Testis (tissue), 3 donors: Measurements from ENCODE around the gene RFX8. TPM values are rescaled to one million over a fixed set of nuclear protein-coding genes. Genes with fewer than 3 reads are reported as not detected.

Experiments used
- DNase-seq: peaks from one replicate; pipeline ENCODE4 v3.0.0-alpha.2; 2019
- H3K27ac ChIP-seq, 2 donors: fragments of 200-600 bp; sonication (generic); one replicate each; pipeline ENCODE4 v1.5.1; 2019
- H3K27me3 ChIP-seq: fragments of 200-600 bp; sonication (generic); one replicate; pipeline ENCODE4 v1.5.1; 2019
- H3K36me3 ChIP-seq: fragments of 200-600 bp; sonication (generic); one replicate; pipeline ENCODE4 v1.5.1; 2017; ENCODE audit warnings: low read depth; ENCODE audit errors: missing control alignments
- H3K4me1 ChIP-seq: fragments of 200-600 bp; sonication (generic); one replicate; pipeline ENCODE4 v1.5.1; 2019
- H3K4me3 ChIP-seq, 2 donors: fragments of 200-600 bp; sonication (generic); one replicate each; pipeline ENCODE4 v1.5.1; 2017 to 2019
- H3K9me3 ChIP-seq: fragments of 200-600 bp; sonication (generic); one replicate; pipeline ENCODE4 v1.5.1; 2017
- CTCF ChIP-seq, 3 experiments: fragments of 450-650 bp in 2 of 3; fragments of 200-600 bp in 1 of 3; sonication (generic) in 1 of 3; IDR thresholded peaks; one replicate each; pipeline ENCODE4 v1.5.1; 2016 to 2019; ENCODE audit warnings: antibody characterized with exemption in 3 of 3, mild to moderate bottlenecking in 2 of 3, moderate library complexity in 1 of 3
- POLR2A ChIP-seq: fragments of 450-650 bp; IDR thresholded peaks from one replicate; pipeline ENCODE4 v1.6.1; 2017; ENCODE audit warnings: antibody characterized with exemption, mild to moderate bottlenecking, moderate library complexity
- WGBS, 2 donors: methylation state at CpG; one replicate each; pipeline ENCODE4 v1.1.5; 2018; 5-methylcytosine and 5-hydroxymethylcytosine counted together
- intact Hi-C: fragments of 100-400 bp; cut with DNase I; formaldehyde crosslinking; loops from one replicate; pipeline ENCODE4 v1.15.1; 2023; ENCODE audit warnings: low total_unique reads
- polyA plus RNA-seq: library from polyadenylated mRNA; stranded (reverse); fragments of 350-450 nt; fragmentation: Illumina TruSeq; extraction: RNeasy Lipid Tissue Mini Kit (QIAGEN cat#74804); gene quantifications from one replicate; pipeline ENCODE4 v1.2.3, GENCODE V29; 2014; ENCODE audit warnings: low read depth, low replicate concordance; ENCODE audit not compliant: insufficient read depth
- total RNA-seq, 2 donors: library from RNA; depleted of rRNA; stranded (reverse); fragments of >200 nt; gene quantifications; one replicate each; pipeline ENCODE4 v1.2.3, GENCODE V29; 2016

RFX8 gene
- total and polyA plus RNA-seq, 3 donors from 2014 or later = 1.8 to 4.0 (median 2.7) TPM

GRCh38 chr2:101492936-101493473 is 18.1 kb upstream of the RFX8 start:
- no peak overlapping the region for H3K27ac ChIP-seq
- H3K4me1 ChIP-seq = no peaks in the 10 kb centered on the region
- DNase-seq = no peak
- no peak overlapping the region for H3K4me3 ChIP-seq
- intact Hi-C loops = no loop called here
- WGBS, 2 donors = 79 to 84% methylated on average over 6 of the region's 6 CpGs
- H3K36me3 ChIP-seq = no peaks in the 10 kb centered on the region
- H3K27me3 ChIP-seq = no peaks in the 10 kb centered on the region
- no peaks in the 10 kb centered on the region for H3K9me3 ChIP-seq
- TF ChIP-seq CTCF (IDR thresholded peaks at IDR 0.05) (no peak), POLR2A (no peak)

- no peaks in the 10 kb centered on the region for H3K36me3 ChIP-seq
- intact Hi-C loops = no loop called here
- H3K27ac ChIP-seq = no peak overlapping the region
- TF ChIP-seq CTCF (IDR thresholded peaks at IDR 0.05) (no peak), POLR2A (no peak)
- H3K27me3 ChIP-seq = no peaks in the 10 kb centered on the region
- 97% methylated on average over 5 of the region's 5 CpGs for WGBS, 2 donors
- H3K4me1 ChIP-seq = no peaks in the 10 kb centered on the region
- DNase-seq = no peak
- no peaks in the 10 kb centered on the region for H3K9me3 ChIP-seq
- H3K4me3 ChIP-seq = no peak overlapping the region
Observed at GRCh38 chr2:101486994-101487393, 12.1 kb upstream of the RFX8 start.

- Histone ChIP-seq H3K4me3 (no peak overlapping the region), H3K36me3 (no peaks in the 10 kb centered on the region), H3K4me1 (no peaks in the 10 kb centered on the region), H3K27ac (no peak overlapping the region), H3K9me3 (no peaks in the 10 kb centered on the region), H3K27me3 (no peaks in the 10 kb centered on the region)
- intact Hi-C loops = no loop called here
- WGBS, 2 donors = 72 to 73% methylated on average over 4 of the region's 4 CpGs
- TF ChIP-seq POLR2A (no peak), CTCF (IDR thresholded peaks at IDR 0.05) (no peak)
- DNase-seq = no peak
Observed at GRCh38 chr2:101486258-101486701, 11.4 kb upstream of the RFX8 start.

GRCh38 chr2:101485856-101486255 is 10.9 kb upstream of the RFX8 start:
- intact Hi-C loops = no loop called here
- 87 to 91% methylated on average over 4 of the region's 4 CpGs for WGBS, 2 donors
- Histone ChIP-seq H3K4me1 (no peaks in the 10 kb centered on the region), H3K4me3 (no peak overlapping the region), H3K36me3 (no peaks in the 10 kb centered on the region), H3K9me3 (no peaks in the 10 kb centered on the region), H3K27me3 (no peaks in the 10 kb centered on the region), H3K27ac (no peak overlapping the region)
- DNase-seq = no peak
- TF ChIP-seq CTCF (IDR thresholded peaks at IDR 0.05) = no peak

GRCh38 chr2:101480764-101481163 is 5.9 kb upstream of the RFX8 start:
- DNase-seq = no peak
- no peaks in the 10 kb centered on the region for H3K4me1 ChIP-seq
- H3K27ac ChIP-seq = no peak overlapping the region
- H3K36me3 ChIP-seq = no peaks in the 10 kb centered on the region
- intact Hi-C loops = no loop called here
- no peak overlapping the region for H3K4me3 ChIP-seq
- TF ChIP-seq CTCF (IDR thresholded peaks at IDR 0.05) (no peak), POLR2A (no peak)
- H3K27me3 ChIP-seq = no peaks in the 10 kb centered on the region
- H3K9me3 ChIP-seq = no peaks in the 10 kb centered on the region
- 93 to 96% methylated on average over 4 to 8 of the region's 8 CpGs for WGBS, 2 donors
